WTC11 (cell line): Measurements from ENCODE around the gene ANKFN1. TPM values are rescaled to one million over a fixed set of nuclear protein-coding genes. Genes with fewer than 3 reads are reported as not detected.

Source experiments
- KAT7 ChIP-seq: sonication (generic); formaldehyde crosslinking; IDR thresholded peaks from 2 replicates; pipeline ENCODE4 v1.8.1; 2023; ENCODE audit warnings: missing genetic modification reagents, mild to moderate bottlenecking, borderline replicate concordance
- NFE2L1 ChIP-seq: sonication (generic); formaldehyde crosslinking; IDR thresholded peaks from 2 replicates; pipeline ENCODE4 v1.8.1; 2023; ENCODE audit warnings: missing genetic modification reagents
- NFYB ChIP-seq: sonication (generic); formaldehyde crosslinking; conservative IDR thresholded peaks from 2 replicates; pipeline ENCODE4 v1.8.0; 2022; ENCODE audit warnings: low read depth, missing genetic modification reagents
- SMAD4 ChIP-seq: sonication (generic); formaldehyde crosslinking; IDR thresholded peaks from 2 replicates; pipeline ENCODE4 v1.8.0; 2022; ENCODE audit warnings: mild to moderate bottlenecking, missing genetic modification reagents
- TP53 ChIP-seq: sonication (generic); formaldehyde crosslinking; IDR thresholded peaks from 2 replicates; pipeline ENCODE4 v1.8.1; 2023; ENCODE audit warnings: mild to moderate bottlenecking, missing genetic modification reagents
- ZBTB21 ChIP-seq: sonication (generic); formaldehyde crosslinking; IDR thresholded peaks from 2 replicates; pipeline ENCODE4 v1.8.1; 2023; ENCODE audit warnings: mild to moderate bottlenecking, missing genetic modification reagents, borderline replicate concordance
- ZNF219 ChIP-seq: sonication (generic); formaldehyde crosslinking; IDR thresholded peaks from 2 replicates; pipeline ENCODE4 v1.8.0; 2023; ENCODE audit warnings: missing genetic modification reagents, mild to moderate bottlenecking, borderline replicate concordance
- total RNA-seq: library from RNA; stranded (reverse); gene quantifications from 3 replicates; pipeline ENCODE4 v1.2.3, GENCODE V29; 2021
- TF ChIP-seq, protein P1 (sequence below): sonication (generic); formaldehyde crosslinking; IDR thresholded peaks from 2 replicates; pipeline ENCODE4 v1.8.1; 2023; ENCODE audit warnings: mild to moderate bottlenecking, missing genetic modification reagents, moderate library complexity
- TF ChIP-seq, protein P2 (sequence below): sonication (generic); formaldehyde crosslinking; IDR thresholded peaks from 2 replicates; pipeline ENCODE4 v1.8.1; 2022; ENCODE audit warnings: mild to moderate bottlenecking, missing genetic modification reagents, moderate library complexity, borderline replicate concordance
- TF ChIP-seq, protein P3 (sequence below): fragments of 250-450 bp; sonication (Bioruptor Pico); IDR thresholded peaks from 2 replicates; pipeline ENCODE4 v1.9.0; 2021; ENCODE audit warnings: mild to moderate bottlenecking, borderline replicate concordance
- TF ChIP-seq, protein P4 (sequence below): fragments of 200-600 bp; IDR thresholded peaks from 2 replicates; pipeline ENCODE4 v1.8.0; 2022; ENCODE audit warnings: antibody characterized with exemption

The ANKFN1 gene
- total RNA-seq, 1 experiment from 2014 or later: 0.24 TPM

DNA sequence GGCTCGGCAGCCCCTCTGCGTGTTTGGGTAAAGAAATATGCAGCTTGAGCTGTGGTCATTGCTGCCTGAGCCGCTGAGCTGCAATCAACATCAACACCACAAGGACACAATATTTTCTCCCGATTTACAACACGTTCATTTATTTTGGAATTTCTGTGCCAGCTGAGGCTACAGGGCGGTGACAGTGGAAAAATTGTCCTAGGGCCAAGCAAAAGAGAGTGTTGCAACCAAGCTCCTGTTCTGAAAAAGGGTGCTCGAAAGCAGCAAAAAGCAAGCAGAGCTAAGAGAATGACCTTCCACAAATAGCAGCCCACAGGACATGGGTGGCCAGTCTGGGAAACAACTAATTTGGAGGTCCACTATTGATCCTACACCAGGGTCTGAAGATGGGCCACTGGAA, 404.8 kb downstream of the ANKFN1 start (continued):
- TF ChIP-seq, protein P1, sequence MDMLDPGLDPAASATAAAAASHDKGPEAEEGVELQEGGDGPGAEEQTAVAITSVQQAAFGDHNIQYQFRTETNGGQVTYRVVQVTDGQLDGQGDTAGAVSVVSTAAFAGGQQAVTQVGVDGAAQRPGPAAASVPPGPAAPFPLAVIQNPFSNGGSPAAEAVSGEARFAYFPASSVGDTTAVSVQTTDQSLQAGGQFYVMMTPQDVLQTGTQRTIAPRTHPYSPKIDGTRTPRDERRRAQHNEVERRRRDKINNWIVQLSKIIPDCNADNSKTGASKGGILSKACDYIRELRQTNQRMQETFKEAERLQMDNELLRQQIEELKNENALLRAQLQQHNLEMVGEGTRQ: no peak
- TF ChIP-seq, protein P2, sequence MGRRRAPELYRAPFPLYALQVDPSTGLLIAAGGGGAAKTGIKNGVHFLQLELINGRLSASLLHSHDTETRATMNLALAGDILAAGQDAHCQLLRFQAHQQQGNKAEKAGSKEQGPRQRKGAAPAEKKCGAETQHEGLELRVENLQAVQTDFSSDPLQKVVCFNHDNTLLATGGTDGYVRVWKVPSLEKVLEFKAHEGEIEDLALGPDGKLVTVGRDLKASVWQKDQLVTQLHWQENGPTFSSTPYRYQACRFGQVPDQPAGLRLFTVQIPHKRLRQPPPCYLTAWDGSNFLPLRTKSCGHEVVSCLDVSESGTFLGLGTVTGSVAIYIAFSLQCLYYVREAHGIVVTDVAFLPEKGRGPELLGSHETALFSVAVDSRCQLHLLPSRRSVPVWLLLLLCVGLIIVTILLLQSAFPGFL: no peak
- TF ChIP-seq, protein P3, sequence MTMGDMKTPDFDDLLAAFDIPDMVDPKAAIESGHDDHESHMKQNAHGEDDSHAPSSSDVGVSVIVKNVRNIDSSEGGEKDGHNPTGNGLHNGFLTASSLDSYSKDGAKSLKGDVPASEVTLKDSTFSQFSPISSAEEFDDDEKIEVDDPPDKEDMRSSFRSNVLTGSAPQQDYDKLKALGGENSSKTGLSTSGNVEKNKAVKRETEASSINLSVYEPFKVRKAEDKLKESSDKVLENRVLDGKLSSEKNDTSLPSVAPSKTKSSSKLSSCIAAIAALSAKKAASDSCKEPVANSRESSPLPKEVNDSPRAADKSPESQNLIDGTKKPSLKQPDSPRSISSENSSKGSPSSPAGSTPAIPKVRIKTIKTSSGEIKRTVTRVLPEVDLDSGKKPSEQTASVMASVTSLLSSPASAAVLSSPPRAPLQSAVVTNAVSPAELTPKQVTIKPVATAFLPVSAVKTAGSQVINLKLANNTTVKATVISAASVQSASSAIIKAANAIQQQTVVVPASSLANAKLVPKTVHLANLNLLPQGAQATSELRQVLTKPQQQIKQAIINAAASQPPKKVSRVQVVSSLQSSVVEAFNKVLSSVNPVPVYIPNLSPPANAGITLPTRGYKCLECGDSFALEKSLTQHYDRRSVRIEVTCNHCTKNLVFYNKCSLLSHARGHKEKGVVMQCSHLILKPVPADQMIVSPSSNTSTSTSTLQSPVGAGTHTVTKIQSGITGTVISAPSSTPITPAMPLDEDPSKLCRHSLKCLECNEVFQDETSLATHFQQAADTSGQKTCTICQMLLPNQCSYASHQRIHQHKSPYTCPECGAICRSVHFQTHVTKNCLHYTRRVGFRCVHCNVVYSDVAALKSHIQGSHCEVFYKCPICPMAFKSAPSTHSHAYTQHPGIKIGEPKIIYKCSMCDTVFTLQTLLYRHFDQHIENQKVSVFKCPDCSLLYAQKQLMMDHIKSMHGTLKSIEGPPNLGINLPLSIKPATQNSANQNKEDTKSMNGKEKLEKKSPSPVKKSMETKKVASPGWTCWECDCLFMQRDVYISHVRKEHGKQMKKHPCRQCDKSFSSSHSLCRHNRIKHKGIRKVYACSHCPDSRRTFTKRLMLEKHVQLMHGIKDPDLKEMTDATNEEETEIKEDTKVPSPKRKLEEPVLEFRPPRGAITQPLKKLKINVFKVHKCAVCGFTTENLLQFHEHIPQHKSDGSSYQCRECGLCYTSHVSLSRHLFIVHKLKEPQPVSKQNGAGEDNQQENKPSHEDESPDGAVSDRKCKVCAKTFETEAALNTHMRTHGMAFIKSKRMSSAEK (CRISPR knock-in tag): no peak
- TF ChIP-seq SMAD4 (CRISPR knock-in tag) (no peak), KAT7 (CRISPR knock-in tag) (no peak), NFYB (CRISPR knock-in tag) (no peak), ZBTB21 (CRISPR knock-in tag) (no peak), ZNF219 (CRISPR knock-in tag) (no peak), TP53 (CRISPR knock-in tag) (no peak), NFE2L1 (no peak)
- TF ChIP-seq, protein P4, sequence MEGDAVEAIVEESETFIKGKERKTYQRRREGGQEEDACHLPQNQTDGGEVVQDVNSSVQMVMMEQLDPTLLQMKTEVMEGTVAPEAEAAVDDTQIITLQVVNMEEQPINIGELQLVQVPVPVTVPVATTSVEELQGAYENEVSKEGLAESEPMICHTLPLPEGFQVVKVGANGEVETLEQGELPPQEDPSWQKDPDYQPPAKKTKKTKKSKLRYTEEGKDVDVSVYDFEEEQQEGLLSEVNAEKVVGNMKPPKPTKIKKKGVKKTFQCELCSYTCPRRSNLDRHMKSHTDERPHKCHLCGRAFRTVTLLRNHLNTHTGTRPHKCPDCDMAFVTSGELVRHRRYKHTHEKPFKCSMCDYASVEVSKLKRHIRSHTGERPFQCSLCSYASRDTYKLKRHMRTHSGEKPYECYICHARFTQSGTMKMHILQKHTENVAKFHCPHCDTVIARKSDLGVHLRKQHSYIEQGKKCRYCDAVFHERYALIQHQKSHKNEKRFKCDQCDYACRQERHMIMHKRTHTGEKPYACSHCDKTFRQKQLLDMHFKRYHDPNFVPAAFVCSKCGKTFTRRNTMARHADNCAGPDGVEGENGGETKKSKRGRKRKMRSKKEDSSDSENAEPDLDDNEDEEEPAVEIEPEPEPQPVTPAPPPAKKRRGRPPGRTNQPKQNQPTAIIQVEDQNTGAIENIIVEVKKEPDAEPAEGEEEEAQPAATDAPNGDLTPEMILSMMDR: no peak
